Lower leg skin (tissue), 3 donors: Measurements from ENCODE around the gene GPC1.

ENCODE experiments used
- CTCF ChIP-seq, 3 donors: fragments of 450-650 bp; IDR thresholded peaks; one replicate each; pipeline ENCODE4 v1.5.1; 2016; ENCODE audit warnings: antibody characterized with exemption in 3 of 3, mild to moderate bottlenecking in 3 of 3, moderate library complexity in 2 of 3
- POLR2A ChIP-seq, 2 donors: fragments of 450-650 bp; IDR thresholded peaks; one replicate each; pipeline ENCODE4 v1.6.1; 2016 to 2017; ENCODE audit warnings: antibody characterized with exemption in 2 of 2, mild to moderate bottlenecking in 1 of 2, moderate library complexity in 1 of 2

DNA sequence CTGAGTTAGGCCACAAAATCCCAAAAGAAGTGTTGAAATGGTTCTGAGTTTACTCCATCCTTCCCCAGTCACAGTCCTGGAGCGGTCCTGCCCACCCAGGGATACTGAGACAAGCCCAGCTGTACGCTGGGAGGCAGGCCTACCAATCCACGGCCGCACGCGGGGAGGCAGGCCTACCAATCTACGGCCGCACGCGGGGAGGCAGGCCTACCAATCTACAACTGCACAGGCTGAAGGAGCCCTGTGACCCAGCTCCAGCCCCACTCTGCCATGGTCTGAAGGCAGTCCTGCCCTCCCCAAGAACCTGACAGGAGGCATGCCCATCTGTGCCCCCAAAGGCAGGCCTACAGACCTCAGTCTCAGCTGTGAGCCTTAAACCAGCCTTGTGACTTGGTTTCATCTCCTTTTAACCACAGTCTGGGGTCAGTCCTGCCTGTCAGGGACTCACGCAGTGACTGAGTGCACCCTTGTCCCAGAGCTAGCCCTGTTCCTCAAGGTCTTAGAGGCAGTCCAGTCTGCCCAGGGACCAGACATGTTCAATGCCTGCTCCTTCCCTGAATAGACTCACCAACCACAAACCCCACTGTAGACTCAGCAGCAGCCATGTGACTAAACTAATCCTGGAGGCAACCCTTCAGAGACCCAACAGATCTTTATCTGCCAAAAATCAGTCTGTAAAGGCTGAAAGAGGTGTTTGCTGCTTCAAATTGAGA, 36.8 kb downstream of the GPC1 start:
- TF ChIP-seq CTCF (IDR thresholded peaks at IDR 0.05) (no peak), POLR2A (IDR thresholded peaks at IDR 0.05) (no peak)
